ENCODE measurements around the gene SLC22A5.
"Not testable (repeated sequence)": the region's sequence is repeated elsewhere in the genome, so short reads cannot be mapped to it uniquely, and the experiment has no call there.

The SLC22A5 gene

DNA sequence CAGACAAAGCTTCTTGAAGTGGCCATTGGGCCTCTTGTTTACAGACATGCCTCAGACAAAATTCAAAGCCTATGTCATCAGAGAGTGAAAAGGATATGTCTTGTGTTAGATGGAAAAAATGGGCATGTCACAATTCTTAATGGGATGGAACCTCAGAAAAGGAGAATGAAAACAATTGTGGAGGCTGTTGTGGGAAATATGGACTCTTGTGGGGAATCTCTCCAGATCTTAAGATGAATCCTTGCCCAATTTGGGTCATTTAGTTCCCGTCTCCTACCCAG is 19.5 kb downstream of the SLC22A5 start:
- DNase-seq, result no peak

DNA sequence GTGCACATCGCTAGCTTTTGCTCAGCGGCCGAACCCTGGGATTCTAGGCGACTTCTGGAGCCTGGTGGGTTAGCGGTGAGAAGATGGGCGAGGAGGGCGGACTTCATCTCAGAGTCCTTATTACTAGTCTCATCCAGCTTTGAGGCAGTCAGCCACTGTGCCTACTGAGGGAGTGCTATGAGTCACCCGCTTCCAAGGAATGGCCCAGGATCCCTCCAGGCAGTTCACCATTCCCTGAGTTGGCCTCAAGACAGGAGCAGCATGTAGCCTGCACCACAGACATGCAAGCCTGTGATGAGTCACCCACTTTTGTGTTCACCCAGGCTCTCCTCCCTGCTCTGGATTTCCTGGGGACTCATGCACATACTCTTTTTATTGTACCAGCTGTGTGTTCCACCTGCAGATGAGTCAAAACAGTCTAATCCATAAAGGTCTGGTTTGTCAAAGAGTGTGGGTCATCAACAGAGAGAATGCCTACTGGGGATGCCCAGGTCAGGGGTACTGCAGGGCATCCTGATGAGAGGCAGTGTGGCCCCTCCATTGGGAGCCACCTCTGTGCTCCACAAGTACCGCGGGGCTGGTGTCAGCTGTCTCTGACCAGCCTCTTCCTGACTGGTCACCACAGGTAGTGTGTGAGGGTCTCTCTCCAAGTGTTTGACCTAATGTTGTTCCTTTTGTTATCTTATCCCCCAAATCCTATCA is 20.2 kb downstream of the SLC22A5 start:
- DNase-seq, result no peak

DNA sequence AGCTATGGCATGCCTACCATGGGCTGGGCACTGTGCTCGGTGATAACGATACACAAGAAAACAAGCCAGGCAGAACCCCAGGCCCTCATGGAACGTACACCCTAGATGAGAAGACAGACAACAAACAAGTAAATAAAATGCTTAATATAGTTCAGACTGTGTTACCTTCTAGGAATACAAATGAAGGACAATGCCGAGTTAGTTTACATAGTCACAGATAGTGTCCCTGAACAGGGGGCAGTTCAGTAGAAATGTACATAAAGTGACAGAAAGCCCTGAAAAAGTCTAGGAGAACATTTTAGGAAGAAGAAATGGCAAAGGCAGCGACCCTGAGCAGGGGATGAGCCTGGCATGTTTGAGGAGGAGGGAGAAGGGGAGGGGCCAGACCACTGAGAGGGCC is 21.7 kb downstream of the SLC22A5 start:
- no peak for DNase-seq

DNA sequence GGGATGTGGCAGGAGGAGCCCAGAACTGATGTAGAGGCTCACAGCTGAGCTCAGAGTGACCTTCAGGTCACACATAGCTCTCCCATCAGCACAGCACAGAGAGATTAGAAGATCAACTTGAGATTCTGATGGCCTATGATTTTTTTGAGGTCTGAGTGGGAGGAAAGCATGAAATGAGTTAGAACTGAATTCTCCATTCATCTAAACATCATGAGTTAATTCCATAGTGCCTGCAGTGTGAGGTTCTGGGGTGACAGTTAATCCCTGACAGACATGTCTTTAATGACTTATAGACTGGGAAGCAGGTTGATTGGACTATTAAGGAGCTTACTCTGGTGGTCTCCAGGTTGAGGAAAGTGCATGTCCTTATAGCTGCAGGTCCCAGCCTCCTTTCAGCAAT is 22.4 kb downstream of the SLC22A5 start:
- DNase-seq, result no peak

DNA sequence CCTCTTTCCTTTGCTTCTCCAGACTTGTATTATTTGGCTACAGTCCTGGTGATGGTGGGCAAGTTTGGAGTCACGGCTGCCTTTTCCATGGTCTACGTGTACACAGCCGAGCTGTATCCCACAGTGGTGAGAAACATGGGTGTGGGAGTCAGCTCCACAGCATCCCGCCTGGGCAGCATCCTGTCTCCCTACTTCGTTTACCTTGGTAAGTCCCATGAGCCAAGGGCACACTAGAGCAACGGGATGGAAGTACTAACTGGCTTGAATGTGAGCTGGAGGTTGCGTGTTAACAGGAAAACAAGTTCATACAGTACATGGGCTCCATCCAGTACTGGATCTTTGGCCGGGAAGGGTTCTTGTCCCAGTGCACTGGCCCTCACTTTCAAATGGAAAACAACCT is 22.9 kb downstream of the SLC22A5 start:
- DNase-seq, result no peak

DNA sequence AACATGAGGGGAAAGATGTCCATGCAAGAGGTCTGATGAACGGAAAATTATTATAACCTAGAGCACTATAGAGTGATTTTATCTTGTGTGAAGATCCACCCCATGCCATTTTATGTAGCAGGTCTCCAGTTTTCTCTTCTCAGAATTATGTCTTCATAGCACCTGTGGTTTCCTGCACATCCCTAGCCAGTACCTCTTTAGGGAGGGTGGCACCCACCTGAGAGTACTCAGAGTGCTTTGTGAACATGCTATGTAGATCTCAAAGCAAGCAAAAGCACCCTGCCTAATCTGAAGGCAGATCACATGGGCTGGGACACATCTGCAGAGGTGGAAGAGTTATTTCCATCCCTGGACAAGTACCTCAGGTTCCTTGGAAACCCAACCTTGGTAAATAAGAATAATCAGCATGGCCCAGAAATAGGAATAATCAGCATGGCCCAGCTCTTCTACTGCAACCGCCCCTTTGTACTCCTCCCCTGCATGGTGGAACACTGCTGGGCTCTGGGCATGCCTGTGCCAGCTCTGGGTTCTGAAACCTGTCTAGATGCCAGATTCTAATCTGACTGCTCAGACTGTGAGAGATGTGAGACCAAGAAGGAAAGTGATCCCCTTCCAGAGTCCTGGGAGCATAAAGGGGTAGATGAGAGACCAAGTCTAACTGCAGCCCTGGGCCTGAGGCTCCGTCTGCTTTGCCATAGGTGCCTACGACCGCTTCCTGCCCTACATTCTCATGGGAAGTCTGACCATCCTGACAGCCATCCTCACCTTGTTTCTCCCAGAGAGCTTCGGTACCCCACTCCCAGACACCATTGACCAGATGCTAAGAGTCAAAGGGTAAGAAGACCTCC is 23.7 kb downstream of the SLC22A5 start:
- DNase-seq, result no peak

DNA sequence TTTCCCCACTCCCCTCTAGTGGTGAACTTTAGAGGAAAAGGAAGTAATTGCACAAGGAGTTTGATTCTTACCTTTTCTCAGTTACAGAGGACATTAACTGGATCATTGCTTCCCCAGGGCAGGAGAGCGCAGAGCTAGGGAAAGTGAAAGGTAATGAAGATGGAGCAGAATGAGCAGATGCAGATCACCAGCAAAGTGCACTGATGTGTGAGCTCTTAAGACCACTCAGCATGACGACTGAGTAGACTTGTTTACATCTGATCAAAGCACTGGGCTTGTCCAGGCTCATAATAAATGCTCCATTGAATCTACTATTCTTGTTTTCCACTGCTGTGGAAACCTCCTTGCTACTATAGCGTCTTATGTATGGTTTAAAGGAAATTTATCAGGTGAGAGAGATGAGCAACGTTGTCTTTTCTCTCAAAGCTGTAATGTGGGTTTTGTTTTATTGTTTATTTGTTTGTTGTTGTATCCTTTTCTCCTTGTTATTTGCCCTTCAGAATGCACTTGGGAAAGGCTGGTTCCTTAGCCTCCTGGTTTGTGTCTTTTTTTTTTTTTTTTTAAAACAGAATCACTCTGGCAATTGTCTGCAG is 25.3 kb downstream of the SLC22A5 start:
- no peak for DNase-seq

DNA sequence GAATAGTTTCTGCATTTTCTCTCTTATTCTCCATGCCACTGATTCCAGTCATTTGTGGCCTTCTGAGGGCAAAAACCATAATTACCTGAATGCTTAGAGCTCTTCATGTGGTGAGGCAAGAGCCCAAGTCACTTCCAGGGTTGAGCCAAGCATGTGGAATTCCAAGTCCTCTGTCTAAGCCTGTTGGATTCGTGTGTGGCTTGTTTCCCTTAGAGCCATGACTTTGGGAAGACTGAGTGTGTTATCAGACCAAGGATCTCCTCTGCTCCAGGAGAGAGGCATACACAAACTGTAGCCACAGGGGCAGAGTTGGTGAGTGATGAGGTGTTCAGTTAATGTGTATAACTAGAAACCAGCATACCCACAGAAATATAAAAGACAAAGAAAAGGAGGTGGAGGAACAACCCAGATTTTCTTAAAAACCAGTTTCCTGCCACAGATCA is 27.1 kb downstream of the SLC22A5 start:
- no peak for DNase-seq

DNA sequence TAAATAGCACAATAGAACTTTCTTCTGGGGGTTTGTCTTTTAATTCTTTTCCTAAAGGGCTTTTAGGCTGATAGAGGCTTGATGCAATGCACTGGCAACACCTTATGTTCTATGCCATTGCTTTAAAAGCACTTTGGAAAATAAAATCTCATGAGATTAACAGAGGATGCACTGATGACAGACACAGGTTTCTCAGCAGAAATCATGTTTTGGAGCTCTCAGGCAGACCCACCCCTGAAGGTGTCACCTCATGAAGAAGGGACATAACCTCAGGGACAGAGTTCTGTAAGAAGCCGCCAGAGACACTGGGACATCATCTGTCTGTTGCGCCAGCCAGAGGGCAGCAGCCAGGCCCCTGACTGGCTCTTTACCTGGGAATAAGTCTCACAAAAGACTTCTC is 27.7 kb downstream of the SLC22A5 start:
- no peak for DNase-seq

DNA sequence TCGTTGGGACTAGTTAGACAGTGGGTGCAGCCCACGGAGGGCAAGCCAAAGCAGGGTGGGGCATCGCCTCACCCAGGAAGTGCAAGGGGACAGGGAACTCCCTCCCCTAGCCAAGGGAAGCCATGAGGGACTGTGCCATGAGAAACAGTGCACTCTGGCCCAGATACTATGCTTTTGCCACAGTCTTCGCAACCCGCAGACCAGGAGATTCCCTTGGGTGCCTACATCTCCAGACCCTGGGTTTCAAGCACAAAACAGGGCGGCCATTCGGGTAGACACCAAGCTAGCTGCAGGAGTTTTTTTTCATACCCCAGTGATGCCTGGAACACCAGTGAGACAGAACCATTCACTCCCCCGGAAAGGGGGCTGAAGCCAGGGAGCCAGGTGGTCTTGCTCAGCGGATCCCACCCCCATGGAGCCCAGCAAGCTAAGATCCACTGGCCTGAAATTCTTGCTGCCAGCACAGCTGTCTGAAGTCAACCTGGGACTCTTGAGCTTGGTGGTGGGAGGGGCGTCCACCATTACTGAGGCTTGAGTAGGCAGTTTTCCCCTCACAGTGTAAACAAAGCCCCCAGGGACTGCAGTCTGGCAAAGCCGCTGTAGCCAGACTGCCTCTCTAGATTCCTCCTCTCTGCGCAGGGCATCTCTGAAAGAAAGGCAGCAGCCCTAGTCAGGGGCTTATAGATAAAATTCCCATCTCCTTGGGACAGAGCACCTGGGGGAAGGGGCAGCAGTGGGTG is 28.6 kb downstream of the SLC22A5 start:
- DNase-seq, result not testable (repeated sequence)

DNA sequence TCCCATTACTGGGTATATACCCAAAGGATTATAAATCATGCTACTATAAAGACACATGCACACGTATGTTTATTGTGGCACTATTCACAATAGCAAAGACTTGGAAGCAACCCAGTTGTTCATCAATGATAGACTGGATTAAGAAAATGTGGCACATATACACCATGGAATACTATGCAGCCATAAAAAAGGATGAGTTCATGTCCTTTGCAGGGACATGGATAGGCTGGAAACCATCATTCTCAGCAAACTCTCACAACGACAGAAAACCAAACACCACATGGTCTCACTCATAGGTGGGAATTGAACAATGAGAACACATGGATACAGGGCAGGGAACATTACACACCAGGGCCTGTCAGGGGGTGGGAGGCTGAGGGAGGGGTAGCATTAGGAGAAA is 34.5 kb downstream of the SLC22A5 start:
- DNase-seq, result not testable (repeated sequence)

DNA sequence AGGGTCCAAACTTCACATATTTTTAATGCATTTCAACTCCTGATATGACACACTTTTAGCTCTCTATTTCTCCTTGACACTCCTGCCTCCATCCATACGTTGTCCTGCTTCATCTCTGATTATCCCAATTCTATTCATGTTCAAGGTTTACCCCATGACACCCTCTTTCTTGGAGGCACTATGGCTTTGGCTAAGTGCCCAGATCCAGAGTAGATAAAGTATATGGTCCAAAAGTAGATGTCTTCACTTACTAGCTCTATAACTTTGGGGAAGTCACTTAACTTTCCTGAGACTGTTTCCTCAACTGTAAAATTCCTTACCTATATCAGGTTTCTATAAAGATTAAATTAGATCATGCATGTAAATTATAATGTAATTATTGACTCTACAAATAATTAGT is 36.1 kb downstream of the SLC22A5 start:
- DNase-seq, result no peak

DNA sequence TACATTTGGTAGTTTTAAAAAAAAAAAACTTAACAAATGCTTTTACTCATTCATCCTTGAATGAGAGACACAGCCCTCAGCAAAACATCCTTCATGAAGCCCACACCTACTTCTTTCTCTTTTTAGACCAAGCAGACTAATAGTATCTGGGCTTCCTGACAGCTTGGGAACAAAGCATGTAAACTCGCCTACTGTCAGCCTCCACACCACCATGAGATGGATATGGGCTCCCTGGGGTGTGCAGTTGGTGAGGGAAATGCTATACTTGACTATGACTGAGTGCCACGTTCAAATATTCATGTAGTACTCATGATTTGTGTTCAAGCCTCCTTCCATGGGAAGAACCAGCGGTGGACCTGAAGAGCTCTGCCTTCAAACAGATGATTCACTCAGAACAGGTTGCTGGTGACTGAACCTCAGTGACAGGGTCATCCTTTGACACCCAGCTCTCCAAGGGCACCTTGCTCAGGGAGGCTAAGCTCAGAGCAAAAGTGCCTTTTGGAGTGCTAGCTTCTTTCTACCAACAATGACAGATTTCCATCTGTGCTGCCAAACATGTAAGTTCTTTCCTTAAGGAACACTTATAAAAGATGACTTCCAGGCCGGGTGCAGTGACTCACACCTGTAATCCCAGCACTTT is 36.8 kb downstream of the SLC22A5 start:
- no peak for DNase-seq

DNA sequence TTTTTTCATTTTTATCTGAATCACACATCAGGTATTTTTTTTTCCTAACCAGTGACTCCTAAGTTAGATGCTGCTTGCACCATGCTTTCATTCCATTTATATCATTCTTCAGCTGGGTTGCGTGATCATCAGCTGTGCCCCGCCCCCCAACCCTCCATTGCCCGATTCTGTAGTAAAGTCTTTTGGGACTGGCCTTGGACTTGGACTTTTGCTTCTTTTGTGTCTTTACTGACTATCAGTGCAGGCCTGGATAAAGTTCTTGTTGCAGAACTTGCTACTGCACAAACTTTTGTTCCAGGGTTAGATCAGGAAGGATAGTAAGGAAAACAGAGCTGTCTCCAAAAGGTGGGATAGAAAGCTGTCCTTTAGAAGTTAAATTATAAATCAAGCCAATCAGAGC is 38.5 kb downstream of the SLC22A5 start:
- DNase-seq, result no peak

DNA sequence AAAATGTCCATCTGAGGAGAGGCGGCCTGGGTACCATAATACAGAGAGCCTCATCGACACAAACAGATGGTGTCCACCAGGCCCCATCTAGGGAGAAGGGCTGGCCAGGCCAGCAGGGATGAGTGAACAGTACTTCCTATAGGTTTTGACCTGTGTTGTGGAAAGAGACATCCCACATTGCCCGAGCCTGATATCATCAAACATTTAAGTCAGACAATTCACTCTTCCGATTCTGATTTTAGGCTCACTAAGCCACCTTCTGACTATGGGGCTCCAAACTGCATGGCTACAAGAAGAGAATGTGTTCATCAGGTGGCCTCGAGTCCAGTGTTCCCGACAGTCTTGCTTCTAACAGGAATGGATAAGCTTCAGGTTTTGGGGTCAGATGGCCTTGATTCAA is 38.9 kb downstream of the SLC22A5 start:
- DNase-seq, result no peak

DNA sequence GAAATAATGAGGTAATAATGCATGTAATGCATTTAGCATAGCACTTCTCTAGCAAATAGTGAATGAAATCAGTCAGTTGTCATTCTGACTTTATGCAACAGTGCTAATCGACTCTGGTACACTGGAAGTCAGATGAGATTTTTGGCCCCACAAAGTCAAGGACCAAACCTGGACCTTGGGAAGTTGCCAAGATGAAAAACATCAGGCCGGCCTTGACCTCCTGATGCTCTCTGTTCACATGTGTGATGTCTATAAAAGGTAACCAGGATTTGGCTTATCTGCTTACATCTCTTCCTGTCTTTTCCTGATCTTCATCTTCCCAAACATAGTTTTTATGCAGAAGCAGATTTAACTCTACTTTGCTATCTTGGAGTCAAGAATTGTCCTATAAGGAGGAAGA is 39.5 kb downstream of the SLC22A5 start:
- DNase-seq, result no peak

DNA sequence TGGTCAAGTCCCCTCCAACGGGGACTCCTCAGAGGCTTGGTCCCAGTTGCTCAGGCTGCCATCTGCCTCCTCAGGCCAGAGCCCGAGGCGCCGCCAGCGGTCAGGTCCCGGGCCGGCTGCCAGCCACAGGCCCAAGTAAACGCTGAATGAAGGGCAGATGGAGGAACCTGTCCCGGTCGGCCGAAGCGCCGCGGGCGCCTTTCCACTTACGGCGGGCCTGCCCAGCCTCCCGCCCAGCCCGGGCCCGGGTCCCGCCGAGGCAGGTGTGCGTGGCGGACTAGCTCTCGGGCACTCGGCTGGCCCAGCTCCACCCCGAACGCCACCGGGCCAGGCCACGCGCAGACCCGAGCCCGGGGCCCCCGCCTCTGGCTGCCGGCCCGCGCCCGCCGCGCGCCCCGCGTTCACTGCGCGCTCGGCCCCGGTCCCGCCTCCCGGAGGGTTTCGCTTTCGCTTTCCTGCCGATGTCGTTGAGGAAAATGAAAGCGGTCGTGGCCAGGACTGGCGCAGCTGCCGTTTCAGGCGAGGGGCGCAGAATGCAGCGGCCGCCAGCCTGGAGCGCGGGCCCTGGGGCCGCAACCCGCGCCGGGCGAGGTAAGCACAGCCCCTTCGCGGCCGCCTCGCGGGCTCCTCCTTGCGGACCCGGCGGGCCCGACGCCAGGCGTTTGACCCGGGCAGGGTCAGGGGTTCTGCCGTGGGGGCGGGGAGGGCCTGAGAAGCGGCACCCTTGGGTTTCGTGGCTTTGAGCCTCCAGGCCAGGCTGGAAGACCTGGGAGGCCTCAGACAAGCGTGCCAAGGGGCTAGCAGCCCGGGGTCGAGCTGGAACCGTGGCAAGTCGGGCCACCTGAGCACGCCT is 41.2 kb downstream of the SLC22A5 start:
- DNase-seq, result peak; percentile 79

DNA sequence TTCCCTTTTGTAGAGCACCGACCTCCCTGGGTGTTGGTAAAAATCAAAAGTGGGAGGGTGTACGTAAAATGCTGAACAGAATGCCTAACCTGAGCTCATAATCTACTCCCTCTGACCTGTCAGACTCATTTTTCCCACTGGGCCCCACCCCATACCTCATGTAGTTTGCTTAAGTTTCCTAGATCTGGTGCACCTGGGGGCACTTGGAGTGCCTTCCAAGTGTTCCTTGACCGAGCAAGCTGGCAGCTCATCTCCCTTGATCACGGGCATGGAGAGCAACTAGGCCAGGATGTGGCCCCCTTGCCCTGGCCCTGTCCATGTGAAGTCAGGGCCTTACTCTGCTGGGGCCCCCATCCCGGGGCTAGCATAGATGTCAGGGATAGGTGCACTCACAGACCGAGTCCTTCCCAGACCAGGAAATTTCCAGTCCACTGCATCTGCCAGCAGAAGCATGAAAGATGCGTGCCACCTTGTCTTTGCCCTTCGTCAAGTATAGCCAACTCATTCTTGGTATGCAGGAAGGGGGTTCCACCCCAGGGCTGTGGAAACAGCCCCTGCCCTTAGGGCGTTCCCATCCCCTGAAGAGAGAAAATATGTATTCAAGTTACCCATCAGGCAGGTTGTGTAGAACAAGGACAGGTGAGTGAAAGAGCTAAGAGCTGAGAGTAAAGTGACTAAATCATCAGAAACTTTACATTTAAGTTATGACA is 41.9 kb downstream of the SLC22A5 start:
- DNase-seq, result no peak

DNA sequence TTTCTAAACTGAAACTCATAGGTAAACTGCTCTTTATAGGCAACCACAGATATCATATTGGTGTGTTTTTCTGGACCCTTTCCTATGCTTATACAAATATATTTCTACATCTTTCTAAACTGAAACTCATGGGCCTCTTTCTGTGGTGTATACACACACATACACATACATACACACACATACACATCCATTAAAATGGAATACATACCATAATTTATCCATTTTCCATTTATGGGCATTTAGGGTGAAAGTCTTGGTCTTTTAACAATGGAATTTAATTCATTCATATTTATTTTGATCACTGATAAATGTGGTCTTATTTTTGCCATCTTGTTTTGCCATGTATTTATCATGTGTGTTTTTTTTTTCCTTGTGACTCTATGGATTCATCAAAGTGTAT is 44.1 kb downstream of the SLC22A5 start:
- no peak for DNase-seq

DNA sequence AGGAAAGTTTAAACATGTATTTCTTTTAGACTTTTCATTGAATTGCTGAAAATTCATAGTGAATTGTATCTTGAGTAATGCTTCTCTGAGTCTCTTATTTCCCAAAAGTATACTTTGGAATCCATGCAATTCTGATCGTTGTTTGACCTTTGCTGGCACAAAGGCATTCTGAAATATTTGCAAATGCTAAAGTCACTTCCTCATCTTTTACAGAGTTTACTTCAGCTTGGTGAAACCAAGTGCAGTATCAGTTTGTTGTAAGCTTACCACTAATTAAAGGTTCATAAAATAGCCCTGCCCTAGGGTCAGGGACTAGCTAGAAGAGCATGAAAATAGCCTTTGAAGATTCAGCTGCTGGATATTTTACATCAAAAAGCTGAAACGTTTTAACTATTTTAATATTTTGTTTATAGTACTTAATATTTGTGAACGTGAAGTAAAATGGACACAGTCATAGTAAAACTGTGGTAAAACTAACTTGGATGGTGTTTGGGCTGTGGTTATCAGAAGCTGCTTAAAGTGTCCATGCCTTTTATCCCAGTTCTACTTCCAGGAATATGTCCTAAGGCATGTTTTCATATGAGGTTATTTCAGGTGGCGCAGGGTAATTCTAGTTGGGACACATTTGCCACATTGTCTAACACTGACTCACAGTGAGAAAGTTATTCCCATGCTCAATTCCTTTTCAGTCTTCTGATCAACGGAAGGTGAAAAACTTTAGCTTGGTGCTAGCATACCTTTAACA is 45.3 kb downstream of the SLC22A5 start:
- no peak for DNase-seq

DNA sequence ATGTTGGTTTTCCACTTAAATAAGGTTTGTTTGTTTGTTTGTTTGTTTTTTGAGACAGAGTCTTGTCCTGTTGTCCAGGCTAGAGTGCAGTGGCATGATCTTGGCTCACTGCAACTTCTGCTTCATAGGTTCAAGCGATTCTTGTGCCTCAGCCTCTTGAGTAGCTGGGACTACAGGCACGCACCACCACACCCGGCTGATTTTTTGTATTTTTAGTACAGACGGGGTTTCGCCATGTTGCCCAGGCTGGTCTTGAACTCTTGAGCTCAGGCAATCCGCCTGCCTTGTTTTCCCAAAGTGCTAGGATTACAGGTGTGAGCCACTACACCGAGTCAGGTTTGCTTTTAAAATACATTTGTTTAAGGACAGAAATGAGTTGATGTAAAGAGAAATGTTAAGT is 46.0 kb downstream of the SLC22A5 start:
- not testable (repeated sequence) for DNase-seq
